RWPE2 (cell line): ENCODE results near the gene CYP4B1.
A peak's percentile ranks its signal among the peaks of the same experiment; 100 is the strongest.
"Not testable (repeated sequence)": the region's sequence is repeated elsewhere in the genome, so short reads cannot be mapped to it uniquely, and the experiment has no call there.

ENCODE experiments used
- ATAC-seq: fragments of 200-7000 bp; cut with Tn5 transposase; 3 replicates; pipeline ENCODE4 v1.9.1; 2021; ENCODE audit warnings: low read depth
- DNase-seq: peaks from one replicate; pipeline ENCODE4 v3.0.0-alpha.2; 2020; ENCODE audit warnings: low spot score
- H3K27ac ChIP-seq: fragments of 450-650 bp; 2 replicates; pipeline ENCODE4 v1.5.1; 2017; ENCODE audit warnings: mild to moderate bottlenecking; ENCODE audit not compliant: poor library complexity, severe bottlenecking
- H3K27me3 ChIP-seq: fragments of 250-450 bp; sonication (Bioruptor Pico); 2 replicates; pipeline ENCODE4 v1.5.1; 2021; ENCODE audit warnings: mild to moderate bottlenecking, moderate library complexity; ENCODE audit not compliant: insufficient read depth, poor library complexity, severe bottlenecking
- H3K36me3 ChIP-seq: fragments of 250-450 bp; sonication (Bioruptor Pico); 2 replicates; pipeline ENCODE4 v1.5.1; 2020; ENCODE audit warnings: low read depth, mild to moderate bottlenecking, moderate library complexity
- H3K4me1 ChIP-seq: fragments of 250-450 bp; sonication (Bioruptor Pico); 2 replicates; pipeline ENCODE4 v1.5.1; 2021; ENCODE audit warnings: mild to moderate bottlenecking, moderate library complexity; ENCODE audit not compliant: insufficient read depth, poor library complexity, severe bottlenecking
- H3K4me3 ChIP-seq: fragments of 250-450 bp; sonication (Bioruptor Pico); 2 replicates; pipeline ENCODE4 v1.5.1; 2021; ENCODE audit warnings: mild to moderate bottlenecking, moderate library complexity; ENCODE audit not compliant: severe bottlenecking
- H3K9me3 ChIP-seq: fragments of 250-450 bp; sonication (Bioruptor Pico); 2 replicates; pipeline ENCODE4 v1.5.1; 2021; ENCODE audit warnings: mild to moderate bottlenecking, moderate library complexity; ENCODE audit not compliant: severe bottlenecking
- TF ChIP-seq, protein P1 (sequence below): fragments of 450-650 bp; IDR thresholded peaks from one replicate; pipeline ENCODE4 v1.5.1; 2017; ENCODE audit warnings: mild to moderate bottlenecking, moderate library complexity; ENCODE audit not compliant: poor library complexity, severe bottlenecking

CYP4B1 gene

GRCh38 chr1:46798810-46799209 lies at the start of gene CYP4B1:
TSS of gene CYP4B1 (plus strand) at chr1:46799046. CDS start at chr1:46799082, 36 bp downstream.
- Histone ChIP-seq H3K27me3 (no peaks in the 10 kb centered on the region), H3K36me3 (no peaks in the 10 kb centered on the region), H3K4me1 (no peaks in the 10 kb centered on the region), H3K4me3 (no peak within 1 kb of the TSS), H3K27ac (no peak within 1 kb of the TSS), H3K9me3 (no peaks in the 10 kb centered on the region)
- ATAC-seq (no peak), DNase-seq (no peak)
- TF ChIP-seq, protein P1, sequence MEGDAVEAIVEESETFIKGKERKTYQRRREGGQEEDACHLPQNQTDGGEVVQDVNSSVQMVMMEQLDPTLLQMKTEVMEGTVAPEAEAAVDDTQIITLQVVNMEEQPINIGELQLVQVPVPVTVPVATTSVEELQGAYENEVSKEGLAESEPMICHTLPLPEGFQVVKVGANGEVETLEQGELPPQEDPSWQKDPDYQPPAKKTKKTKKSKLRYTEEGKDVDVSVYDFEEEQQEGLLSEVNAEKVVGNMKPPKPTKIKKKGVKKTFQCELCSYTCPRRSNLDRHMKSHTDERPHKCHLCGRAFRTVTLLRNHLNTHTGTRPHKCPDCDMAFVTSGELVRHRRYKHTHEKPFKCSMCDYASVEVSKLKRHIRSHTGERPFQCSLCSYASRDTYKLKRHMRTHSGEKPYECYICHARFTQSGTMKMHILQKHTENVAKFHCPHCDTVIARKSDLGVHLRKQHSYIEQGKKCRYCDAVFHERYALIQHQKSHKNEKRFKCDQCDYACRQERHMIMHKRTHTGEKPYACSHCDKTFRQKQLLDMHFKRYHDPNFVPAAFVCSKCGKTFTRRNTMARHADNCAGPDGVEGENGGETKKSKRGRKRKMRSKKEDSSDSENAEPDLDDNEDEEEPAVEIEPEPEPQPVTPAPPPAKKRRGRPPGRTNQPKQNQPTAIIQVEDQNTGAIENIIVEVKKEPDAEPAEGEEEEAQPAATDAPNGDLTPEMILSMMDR = no peak

- ATAC-seq (no peak), DNase-seq (no peak)
- Histone ChIP-seq H3K36me3 (no peaks in the 10 kb centered on the region), H3K4me3 (no peak overlapping the region), H3K9me3 (no peaks in the 10 kb centered on the region), H3K27ac (peak overlapping the region; percentile 18), H3K4me1 (peaks cover 16% of the 10 kb centered on the region), H3K27me3 (no peaks in the 10 kb centered on the region)
- TF ChIP-seq, protein P1 = no peak
Observed at GRCh38 chr1:46749404-46749803, 49.4 kb upstream of the CYP4B1 start.

- Histone ChIP-seq H3K27ac (peak overlapping the region; percentile 18), H3K27me3 (no peaks in the 10 kb centered on the region), H3K4me3 (no peak overlapping the region), H3K36me3 (no peaks in the 10 kb centered on the region), H3K9me3 (no peaks in the 10 kb centered on the region), H3K4me1 (peaks cover 21% of the 10 kb centered on the region)
- no peak for DNase-seq
- ATAC-seq = 0 out of 3 replicates have a peak, but pooled peaks have one; percentile 10
- TF ChIP-seq, protein P1 = no peak
Observed at GRCh38 chr1:46749921-46750404, 48.9 kb upstream of the CYP4B1 start.

DNA sequence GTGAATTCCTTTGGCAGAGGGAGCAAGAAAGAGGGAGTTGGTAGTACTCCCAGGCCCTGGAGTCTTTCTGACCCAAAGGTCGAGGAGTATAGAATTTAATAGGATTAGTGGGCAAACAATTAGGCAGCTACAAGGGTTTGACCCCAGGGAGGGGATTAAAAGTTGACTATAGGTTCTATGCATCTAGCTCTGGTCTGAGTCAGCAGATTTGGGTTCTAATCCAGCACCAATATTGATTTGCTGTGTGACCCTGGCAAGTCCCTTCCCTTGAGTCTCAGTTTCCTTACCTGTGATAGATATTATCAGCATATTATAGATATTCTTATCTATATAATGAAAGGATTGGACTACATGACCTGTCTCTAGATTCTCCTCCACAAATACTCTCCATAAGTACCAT lies 44.9 kb upstream of the CYP4B1 start:
- Histone ChIP-seq H3K36me3 (no peaks in the 10 kb centered on the region), H3K27ac (peak overlapping the region; percentile 41), H3K9me3 (no peaks in the 10 kb centered on the region), H3K4me1 (peaks cover 49% of the 10 kb centered on the region), H3K27me3 (no peaks in the 10 kb centered on the region), H3K4me3 (no peak overlapping the region)
- TF ChIP-seq, protein P1 = no peak
- ATAC-seq (no peak), DNase-seq (no peak)

GRCh38 chr1:46754707-46755106 lies 44.1 kb upstream of the CYP4B1 start:
- not testable (repeated sequence) for ATAC-seq, H3K9me3 ChIP-seq, DNase-seq, H3K4me3 ChIP-seq, H3K27me3 ChIP-seq, H3K36me3 ChIP-seq
- H3K27ac ChIP-seq = peak overlapping the region; percentile 41
- peaks cover 45% of the 10 kb centered on the region for H3K4me1 ChIP-seq
